NCI-H1105 treated with DMSO at 0.1 percent for 48 hours (cell line): ENCODE measurements around the gene IGSF21.
"Not testable (repeated sequence)": the region's sequence is repeated elsewhere in the genome, so short reads cannot be mapped to it uniquely, and the experiment has no call there.

Experiments used
- DNase-seq: peaks from one replicate; lab custom pipeline; 2025; lab: John Stamatoyannopoulos, UW

IGSF21 gene

GRCh38 chr1:18145851-18146618 lies 38.4 kb downstream of the IGSF21 start:
- DNase-seq: no peak

- DNase-seq: no peak
Observed at GRCh38 chr1:18146886-18147285, 39.3 kb downstream of the IGSF21 start.

- no peak for DNase-seq
Observed at GRCh38 chr1:18147672-18148071, 40.1 kb downstream of the IGSF21 start.

GRCh38 chr1:18148461-18148860 lies 40.9 kb downstream of the IGSF21 start:
- no peak for DNase-seq

GRCh38 chr1:18149027-18149641 lies 41.5 kb downstream of the IGSF21 start:
- peak; percentile 89 for DNase-seq

- no peak for DNase-seq
Observed at GRCh38 chr1:18151436-18152122, 44.0 kb downstream of the IGSF21 start.

- no peak for DNase-seq
Observed at GRCh38 chr1:18154430-18155194, 47.0 kb downstream of the IGSF21 start.

- DNase-seq: peak; percentile 85
Observed at GRCh38 chr1:18155881-18156385, 48.3 kb downstream of the IGSF21 start.

GRCh38 chr1:18157352-18157751 lies 49.8 kb downstream of the IGSF21 start:
- DNase-seq: no peak

GRCh38 chr1:18157968-18158367 lies 50.4 kb downstream of the IGSF21 start:
- DNase-seq: no peak

- no peak for DNase-seq
Observed at GRCh38 chr1:18158714-18159113, 51.1 kb downstream of the IGSF21 start.

GRCh38 chr1:18160290-18160942 lies 52.8 kb downstream of the IGSF21 start:
- DNase-seq: no peak

GRCh38 chr1:18161690-18162089 lies 54.1 kb downstream of the IGSF21 start:
- no peak for DNase-seq

GRCh38 chr1:18165640-18166039 lies 58.0 kb downstream of the IGSF21 start:
- DNase-seq: not testable (repeated sequence)

- no peak for DNase-seq
Observed at GRCh38 chr1:18166341-18166740, 58.7 kb downstream of the IGSF21 start.

GRCh38 chr1:18166929-18167328 lies 59.3 kb downstream of the IGSF21 start:
- DNase-seq: no peak

GRCh38 chr1:18170444-18170843 lies 62.8 kb downstream of the IGSF21 start:
- no peak for DNase-seq

GRCh38 chr1:18174037-18174436 lies 66.4 kb downstream of the IGSF21 start:
- no peak for DNase-seq

GRCh38 chr1:18175051-18175450 lies 67.5 kb downstream of the IGSF21 start:
- no peak for DNase-seq

- peak; percentile 67 for DNase-seq
Observed at GRCh38 chr1:18175530-18176377, 68.2 kb downstream of the IGSF21 start.

- DNase-seq: no peak
Observed at GRCh38 chr1:18176619-18177018, 69.0 kb downstream of the IGSF21 start.
